Measurements from ENCODE around the gene EXTL1.
A peak's percentile ranks its signal among the peaks of the same experiment; 100 is the strongest.

EXTL1 gene

GRCh38 chr1:26017606-26018005 lies 4.0 kb upstream of the EXTL1 start:
- DNase-seq (ENCODE audit: low read depth), result no peak
- TF ChIP-seq CTCF (conservative IDR thresholded peaks at IDR 0.05; ENCODE audit: low read depth, low read length), result no peak
- H3K4me3 ChIP-seq (ENCODE audit: low read length), result no peak overlapping the region

- H3K4me3 ChIP-seq (ENCODE audit: low read length), result no peak overlapping the region
- no peak for TF ChIP-seq CTCF (conservative IDR thresholded peaks at IDR 0.05; ENCODE audit: low read depth, low read length)
- no peak for DNase-seq (ENCODE audit: low read depth)
Observed at GRCh38 chr1:26019641-26020315, 1.8 kb upstream of the EXTL1 start.

- no peak for TF ChIP-seq CTCF (conservative IDR thresholded peaks at IDR 0.05; ENCODE audit: low read depth, low read length)
- no peak overlapping the region for H3K4me3 ChIP-seq (ENCODE audit: low read length)
- no peak for DNase-seq (ENCODE audit: low read depth)
Observed at GRCh38 chr1:26020330-26020768, 1.2 kb upstream of the EXTL1 start.

- H3K4me3 ChIP-seq (ENCODE audit: low read length), result peak overlapping the region; percentile 43
- no peak for DNase-seq (ENCODE audit: low read depth)
- TF ChIP-seq CTCF (conservative IDR thresholded peaks at IDR 0.05; ENCODE audit: low read depth, low read length), result no peak
Observed at GRCh38 chr1:26020941-26021646, 481 bp upstream of the EXTL1 start.

GRCh38 chr1:26022404-26022779 lies 817 bp downstream of the EXTL1 start:
- H3K4me3 ChIP-seq (ENCODE audit: low read length), result no peak overlapping the region
- no peak for DNase-seq (ENCODE audit: low read depth)
- TF ChIP-seq CTCF (conservative IDR thresholded peaks at IDR 0.05; ENCODE audit: low read depth, low read length), result no peak

GRCh38 chr1:26023009-26023408 lies 1.4 kb downstream of the EXTL1 start:
- TF ChIP-seq CTCF (conservative IDR thresholded peaks at IDR 0.05; ENCODE audit: low read depth, low read length), result no peak

GRCh38 chr1:26023826-26024225 lies 2.3 kb downstream of the EXTL1 start:
- TF ChIP-seq CTCF (conservative IDR thresholded peaks at IDR 0.05; ENCODE audit: low read depth, low read length), result no peak
- no peak for DNase-seq (ENCODE audit: low read depth)
- H3K4me3 ChIP-seq (ENCODE audit: low read length), result no peak overlapping the region

More at GRCh38 chr1:26023009-26023408, 1.4 kb downstream of the EXTL1 start:
- H3K4me3 ChIP-seq (ENCODE audit: low read length), result no peak overlapping the region
- no peak for DNase-seq (ENCODE audit: low read depth)
